ENCODE measurements around the gene ASTN2. TPM values are rescaled to one million over a fixed set of nuclear protein-coding genes. Genes with fewer than 3 reads are reported as not detected.

ASTN2 gene
- total RNA-seq, 1 experiment from 2014 or later, result 4.8 TPM

DNA sequence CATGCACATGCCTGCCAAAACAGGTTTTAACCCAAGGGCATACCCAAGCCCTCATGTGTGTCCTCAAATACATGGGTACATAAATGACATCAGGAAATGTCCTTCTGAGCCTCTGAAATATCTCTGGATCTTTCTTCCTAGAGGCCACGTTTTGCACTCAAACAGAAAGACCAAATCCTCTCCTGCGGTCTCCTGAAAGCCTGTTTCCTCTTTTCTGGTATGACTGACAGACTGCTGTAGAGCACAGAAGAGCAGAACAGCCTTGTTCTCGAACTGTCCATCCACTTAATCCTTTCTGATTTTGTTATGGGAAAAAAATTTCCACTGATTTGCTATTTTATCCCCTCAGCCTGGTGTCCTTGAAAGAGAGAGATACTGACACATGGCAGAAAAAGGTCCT lies 107.2 kb downstream of the ASTN2 start:
- H3K9ac ChIP-seq (ENCODE audit: low read length), result no peak overlapping the region
- H3K27ac ChIP-seq (ENCODE audit: low read depth, low read length), result no peak overlapping the region
- H3K36me3 ChIP-seq (ENCODE audit: control insufficient read depth in 1 of 2, insufficient read depth in 2 of 2, low read length in 2 of 2), result no peaks in the 10 kb centered on the region
- no peaks in the 10 kb centered on the region for H3K4me1 ChIP-seq (ENCODE audit: control insufficient read depth in 1 of 2, insufficient read depth in 2 of 2, low read length in 2 of 2)
- no peaks in the 10 kb centered on the region for H3K27me3 ChIP-seq (ENCODE audit: insufficient read depth, low read length)
- intact Hi-C loops (cut with micrococcal nuclease), result no loop called here
- no peak for TF ChIP-seq EGR1 (IDR thresholded peaks at IDR 0.05; ENCODE audit: low read depth)
- no peak for TF ChIP-seq POLR2AphosphoS5 (IDR thresholded peaks at IDR 0.05; ENCODE audit: low read depth, low read length)
- TF ChIP-seq, protein P1, sequence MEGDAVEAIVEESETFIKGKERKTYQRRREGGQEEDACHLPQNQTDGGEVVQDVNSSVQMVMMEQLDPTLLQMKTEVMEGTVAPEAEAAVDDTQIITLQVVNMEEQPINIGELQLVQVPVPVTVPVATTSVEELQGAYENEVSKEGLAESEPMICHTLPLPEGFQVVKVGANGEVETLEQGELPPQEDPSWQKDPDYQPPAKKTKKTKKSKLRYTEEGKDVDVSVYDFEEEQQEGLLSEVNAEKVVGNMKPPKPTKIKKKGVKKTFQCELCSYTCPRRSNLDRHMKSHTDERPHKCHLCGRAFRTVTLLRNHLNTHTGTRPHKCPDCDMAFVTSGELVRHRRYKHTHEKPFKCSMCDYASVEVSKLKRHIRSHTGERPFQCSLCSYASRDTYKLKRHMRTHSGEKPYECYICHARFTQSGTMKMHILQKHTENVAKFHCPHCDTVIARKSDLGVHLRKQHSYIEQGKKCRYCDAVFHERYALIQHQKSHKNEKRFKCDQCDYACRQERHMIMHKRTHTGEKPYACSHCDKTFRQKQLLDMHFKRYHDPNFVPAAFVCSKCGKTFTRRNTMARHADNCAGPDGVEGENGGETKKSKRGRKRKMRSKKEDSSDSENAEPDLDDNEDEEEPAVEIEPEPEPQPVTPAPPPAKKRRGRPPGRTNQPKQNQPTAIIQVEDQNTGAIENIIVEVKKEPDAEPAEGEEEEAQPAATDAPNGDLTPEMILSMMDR (IDR thresholded peaks at IDR 0.05 in 2 of 3, conservative IDR thresholded peaks at IDR 0.05 in 1 of 3; ENCODE audit: borderline replicate concordance in 1 of 3, insufficient read depth in 1 of 3, low read depth in 2 of 3, low read length in 2 of 3), result no peak
- no peak for TF ChIP-seq EZH2phosphoT487 (IDR thresholded peaks at IDR 0.05; ENCODE audit: borderline replicate concordance)
- no peak for TF ChIP-seq ZNF274 (IDR thresholded peaks at IDR 0.05; ENCODE audit: low read depth, low read length)
- no peak for TF ChIP-seq SP1 (IDR thresholded peaks at IDR 0.05; ENCODE audit: low read depth)
- TF ChIP-seq, protein P2, sequence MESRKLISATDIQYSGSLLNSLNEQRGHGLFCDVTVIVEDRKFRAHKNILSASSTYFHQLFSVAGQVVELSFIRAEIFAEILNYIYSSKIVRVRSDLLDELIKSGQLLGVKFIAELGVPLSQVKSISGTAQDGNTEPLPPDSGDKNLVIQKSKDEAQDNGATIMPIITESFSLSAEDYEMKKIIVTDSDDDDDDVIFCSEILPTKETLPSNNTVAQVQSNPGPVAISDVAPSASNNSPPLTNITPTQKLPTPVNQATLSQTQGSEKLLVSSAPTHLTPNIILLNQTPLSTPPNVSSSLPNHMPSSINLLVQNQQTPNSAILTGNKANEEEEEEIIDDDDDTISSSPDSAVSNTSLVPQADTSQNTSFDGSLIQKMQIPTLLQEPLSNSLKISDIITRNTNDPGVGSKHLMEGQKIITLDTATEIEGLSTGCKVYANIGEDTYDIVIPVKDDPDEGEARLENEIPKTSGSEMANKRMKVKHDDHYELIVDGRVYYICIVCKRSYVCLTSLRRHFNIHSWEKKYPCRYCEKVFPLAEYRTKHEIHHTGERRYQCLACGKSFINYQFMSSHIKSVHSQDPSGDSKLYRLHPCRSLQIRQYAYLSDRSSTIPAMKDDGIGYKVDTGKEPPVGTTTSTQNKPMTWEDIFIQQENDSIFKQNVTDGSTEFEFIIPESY (IDR thresholded peaks at IDR 0.05; ENCODE audit: extremely low read depth, insufficient replicate concordance, low read length), result no peak
- TF ChIP-seq JUND (IDR thresholded peaks at IDR 0.05), result no peak
- no peak for TF ChIP-seq RAD21 (IDR thresholded peaks at IDR 0.05; ENCODE audit: low read depth)
- TF ChIP-seq CEBPB (IDR thresholded peaks at IDR 0.05; ENCODE audit: low read depth), result no peak
- no peak for TF ChIP-seq SRF (IDR thresholded peaks at IDR 0.05; ENCODE audit: low read depth)
- TF ChIP-seq, protein P3, sequence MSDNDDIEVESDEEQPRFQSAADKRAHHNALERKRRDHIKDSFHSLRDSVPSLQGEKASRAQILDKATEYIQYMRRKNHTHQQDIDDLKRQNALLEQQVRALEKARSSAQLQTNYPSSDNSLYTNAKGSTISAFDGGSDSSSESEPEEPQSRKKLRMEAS (IDR thresholded peaks at IDR 0.05), result no peak
- no peak for TF ChIP-seq EZH2 (IDR thresholded peaks at IDR 0.05)
- TF ChIP-seq, protein P4, sequence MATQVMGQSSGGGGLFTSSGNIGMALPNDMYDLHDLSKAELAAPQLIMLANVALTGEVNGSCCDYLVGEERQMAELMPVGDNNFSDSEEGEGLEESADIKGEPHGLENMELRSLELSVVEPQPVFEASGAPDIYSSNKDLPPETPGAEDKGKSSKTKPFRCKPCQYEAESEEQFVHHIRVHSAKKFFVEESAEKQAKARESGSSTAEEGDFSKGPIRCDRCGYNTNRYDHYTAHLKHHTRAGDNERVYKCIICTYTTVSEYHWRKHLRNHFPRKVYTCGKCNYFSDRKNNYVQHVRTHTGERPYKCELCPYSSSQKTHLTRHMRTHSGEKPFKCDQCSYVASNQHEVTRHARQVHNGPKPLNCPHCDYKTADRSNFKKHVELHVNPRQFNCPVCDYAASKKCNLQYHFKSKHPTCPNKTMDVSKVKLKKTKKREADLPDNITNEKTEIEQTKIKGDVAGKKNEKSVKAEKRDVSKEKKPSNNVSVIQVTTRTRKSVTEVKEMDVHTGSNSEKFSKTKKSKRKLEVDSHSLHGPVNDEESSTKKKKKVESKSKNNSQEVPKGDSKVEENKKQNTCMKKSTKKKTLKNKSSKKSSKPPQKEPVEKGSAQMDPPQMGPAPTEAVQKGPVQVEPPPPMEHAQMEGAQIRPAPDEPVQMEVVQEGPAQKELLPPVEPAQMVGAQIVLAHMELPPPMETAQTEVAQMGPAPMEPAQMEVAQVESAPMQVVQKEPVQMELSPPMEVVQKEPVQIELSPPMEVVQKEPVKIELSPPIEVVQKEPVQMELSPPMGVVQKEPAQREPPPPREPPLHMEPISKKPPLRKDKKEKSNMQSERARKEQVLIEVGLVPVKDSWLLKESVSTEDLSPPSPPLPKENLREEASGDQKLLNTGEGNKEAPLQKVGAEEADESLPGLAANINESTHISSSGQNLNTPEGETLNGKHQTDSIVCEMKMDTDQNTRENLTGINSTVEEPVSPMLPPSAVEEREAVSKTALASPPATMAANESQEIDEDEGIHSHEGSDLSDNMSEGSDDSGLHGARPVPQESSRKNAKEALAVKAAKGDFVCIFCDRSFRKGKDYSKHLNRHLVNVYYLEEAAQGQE (IDR thresholded peaks at IDR 0.05; ENCODE audit: low read depth), result no peak
- no peak for TF ChIP-seq YY1 (IDR thresholded peaks at IDR 0.05; ENCODE audit: extremely low read depth, insufficient replicate concordance, low read depth, low read length)
- TF ChIP-seq ELF1 (IDR thresholded peaks at IDR 0.05; ENCODE audit: borderline replicate concordance, low read depth), result no peak
- H3K4me2 ChIP-seq (ENCODE audit: low read length), result no peak overlapping the region
- H4K20me1 ChIP-seq (ENCODE audit: insufficient read depth), result no peaks in the 10 kb centered on the region
- no TSS peak for BruUV-seq (replicated peaks)
- no peaks in the 10 kb centered on the region for H3K9me2 ChIP-seq (ENCODE audit: insufficient read depth)
- ChIA-PET CTCF (no interaction called here), RAD21 (ENCODE audit: low non-redundant PET in 1 of 2, low total read pairs in 2 of 2, uncharacterized antibody in 2 of 2, unreplicated experiment in 2 of 2) (no interaction called here), POLR2A (no interaction called here)
- H3K4me3 ChIP-seq (replicated peaks in 1 of 2; ENCODE audit: low read depth in 1 of 2, low read length in 2 of 2), result no peak overlapping the region
- H2AFZ ChIP-seq (ENCODE audit: low read depth, low read length, poor library complexity, severe bottlenecking), result no peak overlapping the region
- no peak for DNase-seq (ENCODE audit: low read depth, low spot score)
- no peak for ATAC-seq
- H3K9me3 ChIP-seq (ENCODE audit: control insufficient read depth in 1 of 2, insufficient read depth in 1 of 2, low read depth in 1 of 2, low read length in 2 of 2), result no peaks in the 10 kb centered on the region; a peak in 2 of 4 replicates
- no peaks in the 10 kb centered on the region for H3K79me2 ChIP-seq (ENCODE audit: insufficient read depth, low read length)
